Smooth muscle cell (in vitro differentiated cells): ENCODE measurements around the gene MMAB. TPM values are rescaled to one million over a fixed set of nuclear protein-coding genes. Genes with fewer than 3 reads are reported as not detected.

Experiments
- DNase-seq: peaks from one replicate; lab custom pipeline; 2025; ENCODE audit not compliant: unreplicated experiment; lab: John Stamatoyannopoulos, UW
- H2AFZ ChIP-seq: fragments of 200-600 bp; sonication (generic); 2 replicates; pipeline ENCODE4 v1.6.0; 2016; ENCODE audit warnings: antibody characterized with exemption, low read depth, mild to moderate bottlenecking
- H3F3A ChIP-seq: fragments of 200-600 bp; sonication (generic); 2 replicates; pipeline ENCODE4 v1.6.0; 2017; ENCODE audit warnings: antibody characterized with exemption, low read depth
- H3K27ac ChIP-seq: fragments of 200-600 bp; sonication (generic); 2 replicates; pipeline ENCODE4 v1.5.1; 2016; ENCODE audit warnings: low read depth, mild to moderate bottlenecking
- H3K27me3 ChIP-seq: fragments of 200-600 bp; sonication (generic); 2 replicates; pipeline ENCODE4 v1.6.1; 2016; ENCODE audit warnings: low read depth, mild to moderate bottlenecking
- H3K36me3 ChIP-seq: fragments of 200-600 bp; sonication (generic); 2 replicates; pipeline ENCODE4 v1.5.1; 2016; ENCODE audit warnings: low read depth
- H3K4me1 ChIP-seq: fragments of 200-600 bp; sonication (generic); 2 replicates; pipeline ENCODE4 v1.5.1; 2016; ENCODE audit warnings: low read depth
- H3K4me2 ChIP-seq: fragments of 200-600 bp; sonication (generic); 2 replicates; pipeline ENCODE4 v1.6.0; 2016; ENCODE audit warnings: mild to moderate bottlenecking
- H3K4me3 ChIP-seq: fragments of 200-600 bp; sonication (generic); 2 replicates; pipeline ENCODE4 v1.5.1; 2016; ENCODE audit warnings: mild to moderate bottlenecking
- H3K79me2 ChIP-seq: fragments of 200-600 bp; sonication (generic); 2 replicates; pipeline ENCODE4 v1.6.0; 2016; ENCODE audit warnings: low read depth, mild to moderate bottlenecking
- H3K9ac ChIP-seq: fragments of 200-600 bp; sonication (generic); 2 replicates; pipeline ENCODE4 v1.6.0; 2016; ENCODE audit warnings: low read depth
- H3K9me3 ChIP-seq: fragments of 200-600 bp; sonication (generic); replicated peaks from 2 replicates; pipeline ENCODE4 v1.5.1; 2016; ENCODE audit warnings: low read depth
- H4K20me1 ChIP-seq: fragments of 200-600 bp; sonication (generic); 2 replicates; pipeline ENCODE4 v1.6.0; 2016; ENCODE audit warnings: low read depth
- WGBS: methylation state at CpG from one replicate; pipeline ENCODE4 v1.1.7; 2016; ENCODE audit warnings: low lambda C conversion rate; 5-methylcytosine and 5-hydroxymethylcytosine counted together
- polyA plus RNA-seq: library from polyadenylated mRNA; unstranded; fragments of >200 nt; fragmentation: Nextera tagmentation; extraction: Ambion mirVana; gene quantifications from 2 replicates; pipeline ENCODE4 v1.2.1, GENCODE V29; 2016
- total RNA-seq: library from RNA; depleted of rRNA; stranded (reverse); fragments of >200 nt; gene quantifications from 2 replicates; pipeline ENCODE4 v1.2.3, GENCODE V29; 2014
- TF ChIP-seq, protein P1 (sequence below): fragments of 200-600 bp; sonication (generic); IDR thresholded peaks from 2 replicates; pipeline ENCODE4 v1.5.1; 2017; ENCODE audit warnings: borderline replicate concordance, mild to moderate bottlenecking, antibody characterized with exemption; ENCODE audit not compliant: insufficient read depth, poor library complexity, severe bottlenecking

MMAB gene
- total and polyA plus RNA-seq, 2 experiments from 2014 or later = 20.2 to 51.7 TPM

DNA sequence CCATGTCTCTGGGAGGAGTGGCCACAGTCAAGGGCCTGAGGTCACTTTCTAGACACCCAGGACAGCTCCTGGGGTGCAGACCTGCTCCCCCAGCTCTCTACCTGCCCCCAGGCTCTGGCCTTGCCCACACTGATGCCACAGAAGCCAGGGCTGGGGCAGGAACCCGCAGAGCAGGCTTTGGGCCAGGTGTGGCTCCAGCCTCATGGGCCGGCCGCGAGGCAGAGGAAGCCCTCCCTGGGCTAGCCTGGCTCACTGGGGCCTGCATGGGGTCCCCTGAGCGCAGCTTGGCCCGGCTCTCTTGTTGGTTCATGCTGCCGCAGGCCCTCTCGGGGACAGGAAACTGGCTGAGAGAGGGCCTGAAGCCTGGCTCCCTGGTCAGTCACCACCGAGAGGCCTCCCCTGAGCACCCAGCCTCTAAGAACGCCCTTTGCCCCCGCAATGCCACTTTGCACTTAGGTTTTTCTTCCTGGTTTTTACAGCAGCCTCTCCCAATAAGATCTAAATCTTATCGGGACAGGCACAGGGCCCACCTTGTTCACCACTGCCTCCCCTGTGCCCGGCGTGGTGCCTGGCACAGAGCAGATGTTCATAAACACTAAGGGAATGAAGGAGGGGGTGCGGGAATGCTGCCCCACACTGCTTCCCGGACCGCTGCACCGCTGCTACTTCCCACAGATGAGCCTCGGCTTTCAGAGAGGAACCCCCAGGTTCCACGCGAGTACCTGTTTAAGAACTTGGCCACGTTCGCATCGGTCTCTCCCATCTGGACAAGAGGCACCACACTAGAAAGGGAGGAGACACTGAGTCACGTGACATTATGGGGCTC, 14.7 kb downstream of the MMAB start:
- DNase-seq = no peak
- no peak overlapping the region for H3K4me3 ChIP-seq
- H3K36me3 ChIP-seq = no peaks in the 10 kb centered on the region
- H3F3A ChIP-seq = no peaks in the 10 kb centered on the region
- H3K27me3 ChIP-seq = no peaks in the 10 kb centered on the region
- H3K4me1 ChIP-seq = no peaks in the 10 kb centered on the region
- H2AFZ ChIP-seq = no peak overlapping the region
- no peak overlapping the region for H3K4me2 ChIP-seq
- H3K27ac ChIP-seq = no peak overlapping the region
- WGBS = 88% methylated on average over 25 of the region's 25 CpGs
- H3K79me2 ChIP-seq = no peaks in the 10 kb centered on the region
- no peaks in the 10 kb centered on the region for H3K9me3 ChIP-seq
- no peaks in the 10 kb centered on the region for H4K20me1 ChIP-seq
- TF ChIP-seq, protein P1, sequence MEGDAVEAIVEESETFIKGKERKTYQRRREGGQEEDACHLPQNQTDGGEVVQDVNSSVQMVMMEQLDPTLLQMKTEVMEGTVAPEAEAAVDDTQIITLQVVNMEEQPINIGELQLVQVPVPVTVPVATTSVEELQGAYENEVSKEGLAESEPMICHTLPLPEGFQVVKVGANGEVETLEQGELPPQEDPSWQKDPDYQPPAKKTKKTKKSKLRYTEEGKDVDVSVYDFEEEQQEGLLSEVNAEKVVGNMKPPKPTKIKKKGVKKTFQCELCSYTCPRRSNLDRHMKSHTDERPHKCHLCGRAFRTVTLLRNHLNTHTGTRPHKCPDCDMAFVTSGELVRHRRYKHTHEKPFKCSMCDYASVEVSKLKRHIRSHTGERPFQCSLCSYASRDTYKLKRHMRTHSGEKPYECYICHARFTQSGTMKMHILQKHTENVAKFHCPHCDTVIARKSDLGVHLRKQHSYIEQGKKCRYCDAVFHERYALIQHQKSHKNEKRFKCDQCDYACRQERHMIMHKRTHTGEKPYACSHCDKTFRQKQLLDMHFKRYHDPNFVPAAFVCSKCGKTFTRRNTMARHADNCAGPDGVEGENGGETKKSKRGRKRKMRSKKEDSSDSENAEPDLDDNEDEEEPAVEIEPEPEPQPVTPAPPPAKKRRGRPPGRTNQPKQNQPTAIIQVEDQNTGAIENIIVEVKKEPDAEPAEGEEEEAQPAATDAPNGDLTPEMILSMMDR = no peak
- no peak overlapping the region for H3K9ac ChIP-seq

DNA sequence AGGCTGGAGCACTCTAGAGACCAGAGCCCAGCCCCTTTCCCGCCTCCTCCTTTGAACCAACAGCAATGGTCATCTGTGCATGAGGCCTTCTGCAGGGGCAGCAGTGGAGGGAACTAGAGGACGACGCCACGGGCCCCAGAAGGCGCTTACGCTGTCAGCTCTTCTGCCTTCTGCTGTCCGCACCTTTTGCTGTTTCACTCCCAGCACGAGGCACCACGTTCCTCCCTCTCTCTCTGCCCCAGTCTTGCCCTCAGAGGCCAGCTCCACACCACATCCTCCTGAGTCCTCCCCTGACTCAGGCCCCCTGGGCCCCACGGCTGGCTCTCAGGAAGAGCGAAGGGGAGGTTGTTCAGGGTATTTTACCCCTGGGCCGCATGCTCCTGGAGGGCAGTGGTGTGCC, 15.5 kb downstream of the MMAB start:
- Histone ChIP-seq H3K4me1 (no peaks in the 10 kb centered on the region), H3K9me3 (no peaks in the 10 kb centered on the region), H4K20me1 (no peaks in the 10 kb centered on the region), H3K9ac (no peak overlapping the region), H3K27me3 (no peaks in the 10 kb centered on the region), H3K79me2 (no peaks in the 10 kb centered on the region), H3F3A (no peaks in the 10 kb centered on the region), H2AFZ (no peak overlapping the region), H3K4me3 (no peak overlapping the region), H3K27ac (no peak overlapping the region), H3K36me3 (no peaks in the 10 kb centered on the region), H3K4me2 (no peak overlapping the region)
- WGBS = 82% methylated on average over 12 of the region's 12 CpGs
- DNase-seq = no peak
- TF ChIP-seq, protein P1 = no peak

DNA sequence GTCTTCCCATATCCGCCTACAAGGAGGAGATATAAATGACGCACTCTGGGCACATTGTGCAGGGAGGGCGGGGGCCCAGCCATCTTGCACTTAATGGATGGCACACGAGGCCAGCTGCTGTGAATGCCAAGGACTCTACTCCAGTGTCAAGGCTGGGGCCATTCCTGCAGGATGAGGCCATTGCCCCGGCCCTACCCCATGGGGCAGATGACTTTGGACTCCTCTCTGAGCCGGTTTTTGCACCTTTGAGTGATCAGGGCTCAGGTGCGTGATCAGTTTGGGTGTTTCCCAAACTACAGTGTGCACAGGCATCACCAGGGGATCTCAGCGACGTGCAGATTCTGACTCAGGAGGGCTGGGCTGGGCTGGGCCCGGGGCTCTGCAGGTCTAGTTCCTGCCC, 16.1 kb downstream of the MMAB start:
- no peaks in the 10 kb centered on the region for H3K27me3 ChIP-seq
- H3K4me3 ChIP-seq = no peak overlapping the region
- TF ChIP-seq, protein P1 = no peak
- H2AFZ ChIP-seq = no peak overlapping the region
- H3F3A ChIP-seq = no peaks in the 10 kb centered on the region
- no peak overlapping the region for H3K4me2 ChIP-seq
- no peaks in the 10 kb centered on the region for H3K79me2 ChIP-seq
- no peak overlapping the region for H3K9ac ChIP-seq
- no peaks in the 10 kb centered on the region for H3K4me1 ChIP-seq
- WGBS = 97% methylated on average over 9 of the region's 10 CpGs
- no peaks in the 10 kb centered on the region for H3K9me3 ChIP-seq
- no peak overlapping the region for H3K27ac ChIP-seq
- no peak for DNase-seq
- H3K36me3 ChIP-seq = no peaks in the 10 kb centered on the region
- H4K20me1 ChIP-seq = no peaks in the 10 kb centered on the region
